GM13977 (cell line): ENCODE data around the gene BLVRB.

Experiments
- DNase-seq: peaks from one replicate; pipeline ENCODE4 v3.0.0; 2012; ENCODE audit warnings: low spot score
- in situ Hi-C: fragments of 300-500 bp; cut with MboI; formaldehyde crosslinking; loops from one replicate; pipeline ENCODE4 v1.12.0; 2022; ENCODE audit warnings: low sequenced_read_pairs, low pct_unique_long_range_greater_than_20kb, mixed read lengths, inconsistent platforms; ENCODE audit not compliant: unreplicated experiment
- TF ChIP-seq, protein P1 (sequence below): IDR thresholded peaks from 2 replicates; pipeline ENCODE4 v1.5.1; 2012; ENCODE audit warnings: mild to moderate bottlenecking, control low read depth; ENCODE audit not compliant: insufficient read depth; ENCODE audit errors: extremely low read depth, missing control alignments

The BLVRB gene

DNA sequence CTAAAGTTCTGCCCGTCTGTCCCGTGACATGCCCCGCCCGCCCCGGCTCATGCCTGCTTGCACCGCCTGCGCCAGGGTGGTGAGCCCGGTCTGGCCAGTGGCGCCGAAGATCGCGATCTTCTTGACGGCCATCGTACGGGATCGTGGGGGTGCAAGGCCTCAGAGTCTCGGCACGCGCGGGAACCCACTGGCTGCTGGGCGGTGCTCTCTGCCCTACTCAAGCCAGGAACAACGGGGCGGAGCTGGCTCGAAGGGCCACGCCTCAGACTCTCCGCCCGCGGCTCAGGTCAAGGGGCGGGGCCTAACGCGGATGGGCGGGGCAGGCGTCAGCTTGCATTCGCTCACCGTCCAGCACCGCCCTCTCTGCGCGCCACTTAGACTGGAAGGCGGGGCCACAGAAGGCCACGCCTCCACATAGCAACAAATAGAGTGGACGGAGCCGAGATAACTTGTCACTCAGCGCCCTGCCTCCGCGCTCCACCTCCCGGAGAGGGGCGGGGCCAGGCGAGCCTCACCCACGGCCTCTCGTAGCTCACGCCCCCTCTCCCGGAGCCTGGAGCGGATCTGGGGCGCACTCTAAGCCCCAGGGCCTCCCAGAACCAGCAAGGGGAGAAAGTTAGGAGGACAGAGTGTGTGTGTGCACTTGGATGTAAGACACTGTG is at the start of gene BLVRB:
Gene BLVRB, minus strand, starts transcription at position 189 of the 662 bp plus-strand sequence. Its CDS starts 57 bp downstream, at position 132.
- in situ Hi-C loops: no loop called here
- TF ChIP-seq, protein P1, sequence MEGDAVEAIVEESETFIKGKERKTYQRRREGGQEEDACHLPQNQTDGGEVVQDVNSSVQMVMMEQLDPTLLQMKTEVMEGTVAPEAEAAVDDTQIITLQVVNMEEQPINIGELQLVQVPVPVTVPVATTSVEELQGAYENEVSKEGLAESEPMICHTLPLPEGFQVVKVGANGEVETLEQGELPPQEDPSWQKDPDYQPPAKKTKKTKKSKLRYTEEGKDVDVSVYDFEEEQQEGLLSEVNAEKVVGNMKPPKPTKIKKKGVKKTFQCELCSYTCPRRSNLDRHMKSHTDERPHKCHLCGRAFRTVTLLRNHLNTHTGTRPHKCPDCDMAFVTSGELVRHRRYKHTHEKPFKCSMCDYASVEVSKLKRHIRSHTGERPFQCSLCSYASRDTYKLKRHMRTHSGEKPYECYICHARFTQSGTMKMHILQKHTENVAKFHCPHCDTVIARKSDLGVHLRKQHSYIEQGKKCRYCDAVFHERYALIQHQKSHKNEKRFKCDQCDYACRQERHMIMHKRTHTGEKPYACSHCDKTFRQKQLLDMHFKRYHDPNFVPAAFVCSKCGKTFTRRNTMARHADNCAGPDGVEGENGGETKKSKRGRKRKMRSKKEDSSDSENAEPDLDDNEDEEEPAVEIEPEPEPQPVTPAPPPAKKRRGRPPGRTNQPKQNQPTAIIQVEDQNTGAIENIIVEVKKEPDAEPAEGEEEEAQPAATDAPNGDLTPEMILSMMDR: no peak
- peak; percentile 99 for DNase-seq

DNA sequence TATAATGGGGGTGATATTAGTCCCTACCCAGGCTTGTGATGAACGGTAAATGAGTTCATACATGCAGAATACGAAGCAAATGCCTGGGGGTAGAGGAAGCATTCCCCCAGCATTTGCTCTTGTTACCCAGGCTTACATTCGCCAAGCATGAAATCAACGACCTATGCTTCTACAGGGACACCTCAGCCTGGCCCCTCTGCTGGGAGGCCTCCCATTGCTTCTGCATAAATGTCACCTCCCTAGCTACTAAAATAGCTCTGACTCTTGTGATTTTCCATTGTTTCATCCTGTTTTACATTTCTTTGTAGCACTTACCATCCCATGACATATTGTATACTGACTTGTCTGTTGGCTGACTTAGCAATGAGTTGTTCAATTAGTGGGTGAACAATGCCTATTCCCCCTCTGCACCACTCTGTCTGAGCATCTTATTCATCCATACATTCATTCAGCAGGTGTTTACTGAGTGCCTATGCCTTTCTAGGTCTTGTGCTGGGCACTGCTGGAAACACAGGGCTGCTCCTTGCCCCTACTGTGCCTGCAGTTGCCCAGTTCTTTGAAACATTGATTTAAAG is 48.3 kb upstream of the BLVRB start:
- no peak for DNase-seq
- TF ChIP-seq, protein P1: no peak
- in situ Hi-C loops: no loop called here

DNA sequence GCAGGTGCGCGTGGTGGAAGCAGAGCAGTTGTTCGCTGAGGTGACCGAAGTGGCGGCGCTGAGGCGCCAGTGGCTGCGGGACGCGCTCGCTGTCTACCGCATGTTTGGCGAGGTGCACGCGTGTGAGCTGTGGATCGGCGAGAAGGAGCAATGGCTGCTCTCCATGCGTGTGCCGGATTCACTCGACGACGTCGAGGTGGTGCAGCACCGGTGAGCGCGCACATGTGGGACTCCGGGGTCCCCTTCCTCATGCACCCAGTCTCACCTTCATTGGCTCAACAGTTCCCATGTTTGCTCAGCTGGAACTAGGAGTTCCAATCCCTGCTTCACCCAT is 47.8 kb upstream of the BLVRB start:
- no peak for DNase-seq
- in situ Hi-C loops: no loop called here
- TF ChIP-seq, protein P1: no peak

DNA sequence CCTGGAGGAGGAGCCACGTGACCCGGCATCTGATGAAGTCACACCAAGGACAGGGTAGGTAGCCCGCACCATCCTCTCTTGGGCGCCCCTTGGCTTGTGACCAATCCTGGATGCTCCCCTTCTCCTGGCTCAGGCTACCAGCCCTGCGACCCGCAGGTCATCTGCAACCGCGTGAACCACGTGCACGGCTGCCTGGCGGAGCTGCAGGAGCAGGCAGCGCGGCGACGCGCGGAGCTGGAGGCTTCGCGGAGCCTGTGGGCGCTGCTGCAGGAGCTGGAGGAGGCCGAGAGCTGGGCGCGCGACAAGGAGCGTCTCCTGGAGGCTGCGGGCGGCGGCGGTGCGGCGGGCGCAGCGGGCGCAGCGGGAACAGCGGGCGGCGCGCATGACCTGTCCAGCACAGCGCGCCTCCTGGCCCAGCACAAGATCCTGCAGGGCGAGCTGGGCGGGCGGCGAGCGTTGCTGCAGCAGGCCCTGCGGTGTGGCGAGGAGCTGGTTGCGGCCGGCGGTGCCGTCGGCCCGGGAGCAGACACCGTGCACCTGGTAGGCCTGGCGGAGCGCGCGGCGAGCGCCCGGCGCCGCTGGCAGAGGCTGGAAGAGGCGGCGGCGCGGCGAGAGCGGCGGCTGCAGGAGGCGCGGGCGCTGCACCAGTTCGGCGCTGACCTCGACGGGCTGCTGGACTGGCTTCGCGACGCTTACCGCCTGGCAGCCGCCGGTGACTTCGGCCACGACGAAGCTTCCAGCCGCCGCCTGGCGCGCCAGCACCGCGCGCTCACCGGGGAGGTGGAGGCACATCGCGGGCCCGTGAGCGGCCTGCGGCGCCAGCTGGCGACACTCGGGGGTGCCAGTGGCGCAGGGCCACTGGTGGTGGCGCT is 47.2 kb upstream of the BLVRB start:
- TF ChIP-seq, protein P1: no peak
- no peak for DNase-seq
- in situ Hi-C loops: no loop called here

DNA sequence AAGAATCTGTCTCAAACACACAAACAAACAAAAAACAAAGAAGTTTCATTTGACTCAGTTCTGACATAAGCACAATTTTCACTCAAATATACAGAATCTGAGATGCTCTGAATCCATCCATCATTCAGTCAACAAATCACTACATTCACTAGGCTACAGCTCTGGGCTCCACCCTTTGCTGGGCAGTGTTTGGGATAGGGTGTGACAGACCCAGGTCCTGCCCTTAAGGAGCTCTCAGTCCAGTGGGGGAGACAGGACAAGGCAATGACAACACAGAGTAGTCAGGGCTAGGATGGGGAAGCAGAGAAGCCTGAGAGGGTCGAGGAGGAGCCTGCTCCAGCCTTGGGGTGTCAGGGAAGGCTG is 46.5 kb upstream of the BLVRB start:
- no peak for DNase-seq
- TF ChIP-seq, protein P1: no peak
- in situ Hi-C loops: no loop called here

DNA sequence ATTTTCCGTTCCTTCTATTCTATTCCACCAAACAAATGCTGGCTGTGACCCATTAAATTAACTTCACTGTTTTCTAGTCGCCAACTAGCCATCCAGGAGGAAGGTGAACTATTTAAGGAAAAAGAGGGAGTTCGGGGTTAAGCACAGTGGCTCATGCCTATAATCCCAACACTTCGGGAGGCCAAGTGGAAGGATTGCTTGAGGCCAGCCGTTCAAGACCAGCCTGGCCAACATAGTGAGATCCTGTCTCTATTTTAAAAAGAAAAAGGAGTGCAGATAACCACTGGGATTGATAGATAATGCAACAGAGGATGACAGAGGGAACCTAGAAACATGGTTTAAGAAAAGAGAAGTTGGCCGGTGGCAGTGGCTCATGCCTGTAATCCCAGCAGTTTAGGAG is 45.9 kb upstream of the BLVRB start:
- DNase-seq: no peak
- in situ Hi-C loops: no loop called here
- TF ChIP-seq, protein P1: no peak
